ENCODE data around the gene ZNF320.
A peak's percentile ranks its signal among the peaks of the same experiment; 100 is the strongest.
"Not testable (repeated sequence)": the region's sequence is repeated elsewhere in the genome, so short reads cannot be mapped to it uniquely, and the experiment has no call there.

Gene ZNF320

DNA sequence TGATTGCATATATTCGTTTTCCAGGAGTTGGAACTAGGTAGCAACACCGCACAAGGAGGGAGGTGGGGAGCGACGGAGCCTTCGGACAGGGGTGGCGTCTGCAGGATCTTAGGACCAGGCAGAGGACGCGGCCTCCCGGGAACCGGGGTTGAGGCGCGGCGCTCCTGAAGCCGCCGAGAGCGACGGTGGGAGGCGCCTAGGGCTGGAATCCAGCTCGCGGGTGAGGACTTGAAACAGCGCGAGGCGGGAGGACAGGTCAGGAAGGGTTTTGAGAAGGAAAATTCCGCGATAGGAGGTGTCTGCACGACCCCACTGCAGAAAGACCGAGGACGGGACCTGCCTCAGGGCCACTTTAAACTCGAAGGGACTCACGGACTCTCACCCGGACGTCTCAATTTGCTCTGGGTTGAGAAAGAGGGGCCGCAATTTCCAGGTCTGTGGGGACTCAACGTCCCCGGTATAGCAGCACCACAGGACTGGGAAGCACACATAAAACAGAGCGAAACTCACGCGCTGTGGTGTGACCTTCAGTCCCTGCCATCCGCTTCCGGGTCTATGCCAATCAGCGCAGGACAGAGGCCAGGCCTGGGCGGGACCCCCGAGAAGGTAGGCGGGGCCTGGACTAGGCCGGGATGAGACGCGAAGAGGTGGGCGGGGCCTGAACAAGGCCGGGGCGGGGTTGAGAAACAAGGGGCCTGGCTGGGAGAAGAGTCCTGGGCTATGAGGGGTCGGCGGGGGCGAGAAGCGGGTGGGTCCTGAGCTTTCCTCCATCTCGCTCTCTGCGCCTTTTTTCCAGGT is at the start of gene ZNF320:
ZNF320 (minus strand) TSS at position 498 of the 798 bp plus-strand sequence. CDS start 7,380 bp downstream, outside the sequence.
- peak; percentile 80 for DNase-seq (ENCODE audit: low read depth in 2 of 2)

DNA sequence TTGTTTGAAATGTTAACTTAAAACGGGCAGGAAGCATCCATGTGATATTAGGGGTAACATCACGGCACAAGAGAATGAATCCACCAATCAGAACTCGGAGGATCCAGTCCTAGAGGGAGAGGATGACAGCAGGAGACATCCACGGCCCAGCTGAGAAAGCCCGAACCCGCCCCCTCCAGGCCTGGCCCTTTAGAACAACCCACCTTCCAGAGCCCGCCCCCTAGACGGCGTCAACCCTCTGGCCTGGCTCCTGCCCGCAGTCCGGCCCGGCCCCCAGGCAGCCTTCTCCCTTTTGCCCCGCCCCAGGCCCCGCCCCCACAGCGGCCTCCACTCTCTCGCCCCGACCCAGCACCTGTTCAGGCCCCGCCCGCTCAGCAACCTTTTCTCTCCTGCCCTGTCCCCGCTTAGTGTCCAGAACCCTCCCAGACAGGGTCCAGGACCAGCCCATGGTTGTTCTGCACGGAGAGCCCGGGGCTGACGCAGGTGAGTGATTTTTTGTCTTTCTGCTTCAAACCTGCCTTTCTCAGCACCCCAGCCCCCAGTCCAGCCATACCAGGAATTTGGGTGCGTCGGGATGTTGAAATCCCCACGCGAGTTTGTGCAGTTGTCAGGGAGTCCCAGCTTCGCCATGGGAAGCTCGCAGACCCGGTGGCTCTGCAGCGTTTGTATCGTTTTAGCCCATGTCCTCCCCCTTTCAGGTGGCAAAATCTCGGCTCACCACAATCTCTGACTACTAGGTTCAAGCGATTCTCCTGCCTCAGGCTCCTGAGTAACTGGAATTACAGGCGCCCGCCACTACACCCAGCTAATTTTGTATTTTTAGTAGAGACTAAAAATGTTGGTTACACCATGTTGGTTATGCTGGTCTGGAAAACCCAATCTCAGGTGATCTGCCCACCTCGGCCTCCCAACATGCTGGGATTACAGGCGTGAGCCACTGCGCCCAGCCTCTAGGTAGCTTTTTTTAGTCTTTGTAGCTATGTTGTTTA is 49.2 kb upstream of the ZNF320 start:
- DNase-seq (ENCODE audit: low read depth in 2 of 2), result no peak

DNA sequence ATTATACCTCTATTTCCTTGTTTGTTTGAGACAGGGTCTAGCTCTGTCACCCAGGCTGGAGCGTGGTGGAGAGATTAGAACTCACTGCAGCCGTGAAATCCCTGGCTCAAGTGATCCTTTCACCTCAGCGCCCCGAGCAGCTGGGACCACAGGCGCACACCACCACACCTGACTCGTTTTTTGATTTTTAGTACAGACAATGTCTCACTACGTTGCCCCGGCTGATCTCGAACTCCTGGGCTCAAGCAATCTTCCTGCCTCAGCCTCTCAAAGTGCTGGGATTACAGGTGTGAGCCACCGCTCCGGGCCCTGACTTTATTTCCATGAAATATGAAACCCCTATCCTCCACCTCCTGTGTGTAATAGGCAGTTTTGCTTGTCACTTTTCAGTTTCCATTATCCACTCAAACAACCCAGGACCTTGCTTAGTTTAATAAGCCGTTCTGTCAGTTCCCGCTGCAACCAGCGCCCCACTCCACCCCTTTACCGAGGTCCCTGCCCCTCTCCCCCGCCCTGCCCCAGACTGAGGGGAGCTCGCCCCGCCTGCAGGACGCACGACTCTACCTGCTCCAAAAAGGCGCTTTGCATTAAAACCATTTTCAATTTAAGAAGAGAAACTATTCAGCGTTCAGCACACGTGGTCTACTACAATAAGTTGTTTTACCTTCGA is 48.4 kb upstream of the ZNF320 start:
- no peak for DNase-seq (ENCODE audit: low read depth in 2 of 2)

DNA sequence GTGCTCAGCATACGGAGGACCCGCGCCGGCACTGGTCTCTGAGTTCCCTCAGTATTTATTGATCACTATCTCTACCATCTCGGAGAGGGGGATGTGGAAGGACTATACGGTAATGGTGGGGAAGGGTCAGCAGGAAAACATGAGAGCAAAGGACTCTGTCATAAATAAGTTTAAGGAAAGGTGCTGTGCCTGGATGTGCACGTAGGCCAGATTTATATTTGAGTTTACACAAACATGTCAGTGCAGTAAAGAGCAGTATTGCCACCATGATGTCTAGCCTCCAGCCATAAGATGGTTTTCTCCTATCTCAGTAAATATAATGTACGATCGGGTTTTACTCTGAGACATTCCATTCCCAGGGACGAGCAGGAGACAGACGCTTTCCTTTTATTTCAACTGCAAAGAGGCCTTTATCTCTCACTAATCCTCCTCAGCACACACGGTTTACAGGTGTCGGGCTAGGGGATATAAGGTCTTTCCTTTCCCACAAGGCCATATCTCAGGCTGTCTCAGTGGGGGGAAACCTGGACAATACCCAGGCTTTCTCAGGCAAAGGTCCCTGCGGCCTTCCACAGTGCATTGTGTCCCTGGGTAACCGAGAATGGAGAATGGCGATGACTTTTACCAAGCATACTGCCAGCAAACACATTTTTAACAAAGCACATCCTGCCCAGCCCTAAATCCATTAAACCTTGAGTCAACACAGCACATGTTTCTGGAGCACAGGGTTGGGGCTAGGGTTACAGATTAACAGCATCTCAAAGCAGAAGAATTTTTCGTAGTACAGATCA is 47.5 kb upstream of the ZNF320 start:
- not testable (repeated sequence) for DNase-seq (ENCODE audit: low read depth in 2 of 2)

DNA sequence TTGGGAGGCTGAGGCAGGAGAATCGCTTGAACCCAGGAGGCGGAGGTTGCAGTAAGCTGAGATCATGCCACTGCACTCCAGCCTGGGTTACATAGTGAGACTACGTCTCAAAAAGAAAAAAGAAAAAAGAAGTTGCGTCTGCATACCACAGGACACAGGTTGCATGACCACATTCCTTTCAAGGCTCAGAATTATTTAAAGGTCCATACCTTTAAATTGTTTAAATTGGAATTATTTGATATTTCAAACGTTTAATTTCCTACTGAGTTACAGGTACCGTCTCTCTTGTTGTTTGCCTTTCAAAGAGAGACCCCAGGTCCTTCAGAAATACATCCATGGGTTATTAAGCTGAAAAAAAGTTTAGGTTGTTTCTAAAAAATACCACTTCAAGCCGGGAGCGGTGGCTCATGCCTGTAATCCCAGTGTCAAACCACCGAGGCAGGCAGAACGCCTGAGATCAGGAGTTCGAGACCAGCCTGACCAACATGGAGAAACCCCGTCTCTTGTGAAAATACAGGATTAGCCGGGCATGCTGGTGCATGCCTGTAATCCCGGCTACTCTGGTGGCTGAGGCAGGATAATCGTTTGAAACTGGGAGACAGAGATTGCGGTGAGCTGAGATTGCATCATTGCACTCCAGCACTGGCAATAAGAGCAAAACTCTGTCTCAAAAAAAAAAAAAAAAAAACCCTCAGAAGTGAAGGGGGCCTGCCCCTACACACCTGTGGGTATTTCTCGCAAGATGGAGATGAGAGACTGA is 46.6 kb upstream of the ZNF320 start:
- no peak for DNase-seq (ENCODE audit: low read depth in 2 of 2)

DNA sequence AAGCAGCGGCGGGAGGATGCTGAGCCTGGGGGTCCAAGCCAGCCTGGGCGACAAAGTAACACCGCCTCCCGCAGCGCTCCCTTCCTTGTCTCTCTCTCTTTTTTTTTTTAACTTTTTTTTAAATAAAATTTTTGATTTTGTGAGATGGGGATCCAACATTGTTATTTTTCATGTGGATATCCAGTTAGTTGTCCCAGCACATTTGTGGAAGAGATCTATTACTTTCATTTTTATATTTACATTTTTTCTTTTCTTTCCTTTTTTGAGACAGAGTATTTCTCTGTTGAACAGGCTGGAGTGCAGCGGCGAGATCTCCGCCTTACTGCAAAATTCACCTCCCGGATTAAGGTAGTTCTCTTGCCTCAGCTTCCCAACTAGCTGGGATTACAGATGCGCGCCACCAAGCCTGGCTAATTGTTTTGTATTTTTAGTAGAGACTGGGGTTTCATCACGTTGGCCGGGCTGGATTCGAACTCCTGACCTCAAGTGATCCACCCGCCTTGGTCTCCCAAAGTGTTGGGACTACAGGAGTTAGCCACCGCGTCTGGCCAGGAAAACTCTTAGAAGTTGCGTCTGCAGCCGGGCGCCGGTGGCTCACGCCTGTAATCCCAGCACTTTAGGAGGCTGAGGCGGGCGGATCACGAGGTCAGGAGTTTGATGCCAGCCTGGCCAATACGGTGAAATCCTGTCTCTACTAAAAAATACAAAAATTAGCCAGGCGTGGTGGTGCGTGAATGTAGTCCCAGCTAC is 45.9 kb upstream of the ZNF320 start:
- DNase-seq (ENCODE audit: low read depth in 2 of 2), result no peak

DNA sequence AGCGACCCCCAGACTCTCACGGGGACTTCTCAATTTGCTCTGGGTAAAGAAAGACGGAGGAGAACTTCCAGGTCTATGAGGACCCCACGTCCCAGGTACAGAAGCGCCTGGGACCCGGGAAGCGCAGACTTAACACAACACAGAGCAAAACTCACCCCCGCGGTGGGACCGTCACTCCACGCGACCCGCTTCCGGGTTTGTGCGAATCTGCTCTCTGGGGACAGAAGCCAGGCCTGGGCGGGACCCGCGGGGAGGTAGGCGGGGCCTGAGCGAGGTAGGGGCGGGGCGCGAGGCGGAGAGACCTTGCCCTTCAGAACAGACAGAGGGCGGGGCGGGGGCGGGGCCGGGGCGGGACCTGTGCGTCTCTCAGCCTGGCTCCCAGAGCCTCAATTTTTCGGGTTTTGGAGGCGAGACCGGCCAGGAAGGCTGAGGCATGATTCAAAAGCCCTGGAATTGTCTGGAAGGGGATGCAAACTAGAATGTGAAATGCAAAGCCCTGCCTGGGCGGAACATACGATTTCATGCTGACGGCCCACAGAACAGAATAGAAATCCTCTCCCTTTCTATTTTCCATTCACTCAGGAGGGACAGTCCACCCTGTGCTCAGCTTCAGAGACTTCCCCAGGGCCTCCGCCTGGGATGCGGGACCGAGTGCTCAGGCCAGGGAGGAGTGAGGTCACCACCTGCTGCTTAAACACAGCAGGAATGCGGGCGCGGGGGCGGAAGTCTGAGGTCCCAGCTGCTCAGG is 45.1 kb upstream of the ZNF320 start:
- DNase-seq (ENCODE audit: low read depth in 2 of 2), result peak; percentile 88 to 91

DNA sequence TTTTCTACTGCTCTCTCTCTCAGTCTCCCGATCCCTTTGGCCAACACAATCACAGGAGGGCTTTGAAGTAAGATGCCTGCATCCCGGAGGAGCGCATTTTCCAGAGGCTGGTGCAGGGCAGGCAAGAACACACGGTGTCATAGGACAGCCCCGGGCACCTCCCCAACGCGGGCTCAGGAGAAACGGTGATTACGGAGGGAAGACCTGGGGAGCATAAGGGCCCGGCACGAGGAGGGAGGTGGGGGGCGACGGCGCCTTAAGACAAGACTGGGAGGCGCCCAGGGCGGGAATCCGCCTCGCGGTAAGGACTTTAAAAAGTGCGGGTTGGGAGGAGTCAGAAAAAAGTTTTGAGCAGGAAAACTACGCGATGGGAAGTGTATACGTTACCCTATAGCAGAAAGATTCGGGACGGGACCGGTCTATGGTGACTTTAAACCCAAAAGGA is 44.5 kb upstream of the ZNF320 start:
- DNase-seq (ENCODE audit: low read depth in 2 of 2), result no peak

DNA sequence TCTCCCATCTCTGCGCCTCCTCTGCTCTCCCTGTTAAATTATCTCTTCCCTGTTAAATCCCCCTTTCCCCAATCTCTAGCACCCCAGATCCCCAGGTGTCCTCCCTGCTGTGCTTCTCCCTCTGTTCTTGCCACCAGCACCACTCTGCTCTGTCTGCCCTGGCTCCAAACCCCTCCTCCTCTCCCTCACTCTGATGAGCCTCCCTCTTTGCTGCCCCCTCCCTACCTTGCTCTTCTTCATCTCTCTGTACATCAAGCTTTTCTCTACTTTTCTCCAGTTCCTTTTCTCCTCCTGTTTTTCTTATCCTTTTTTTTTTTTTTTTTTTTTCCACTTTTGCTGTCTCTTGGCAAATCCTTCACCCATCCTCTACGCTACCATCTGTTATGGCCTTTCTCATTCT is 44.1 kb upstream of the ZNF320 start:
- DNase-seq (ENCODE audit: low read depth in 2 of 2), result not testable (repeated sequence)

DNA sequence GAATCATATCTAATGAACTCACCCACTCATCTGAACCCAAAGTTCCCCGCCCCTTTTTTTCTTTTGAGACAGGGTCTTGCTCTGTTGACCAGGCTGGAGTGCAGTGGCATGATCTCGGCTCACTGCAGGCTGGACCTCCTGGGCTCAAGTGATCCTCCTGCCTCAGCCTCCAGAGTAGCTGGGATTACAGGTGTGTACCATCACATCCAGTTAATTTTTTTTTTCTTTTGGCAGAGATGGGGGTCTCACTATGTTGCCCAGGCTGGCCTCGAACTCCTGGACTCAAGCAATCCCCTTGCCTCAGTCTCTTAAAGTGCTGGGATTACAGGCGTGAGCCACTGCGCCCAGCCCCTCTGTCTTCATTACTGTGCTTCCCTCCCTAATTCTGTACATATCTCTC is 43.5 kb upstream of the ZNF320 start:
- DNase-seq (ENCODE audit: low read depth in 2 of 2), result not testable (repeated sequence)

DNA sequence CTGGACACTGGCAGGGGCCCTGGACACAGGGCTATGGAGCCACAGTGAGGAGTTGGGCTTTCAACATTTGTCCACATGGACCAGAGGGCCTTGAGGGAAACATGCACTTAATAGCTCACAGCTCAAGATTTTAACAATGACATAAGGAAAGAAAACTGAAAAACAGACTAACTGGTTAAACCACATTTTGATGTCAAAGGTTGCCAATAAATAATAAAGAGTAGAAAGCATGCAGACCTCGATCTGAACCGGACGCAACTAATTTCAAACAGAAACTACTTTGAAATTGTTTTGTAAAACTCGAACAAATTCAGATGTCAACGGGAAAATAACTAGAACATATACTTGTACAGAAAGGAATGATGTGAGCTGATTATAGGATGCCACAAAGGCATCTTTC is 41.3 kb upstream of the ZNF320 start:
- no peak for DNase-seq (ENCODE audit: low read depth in 2 of 2)

DNA sequence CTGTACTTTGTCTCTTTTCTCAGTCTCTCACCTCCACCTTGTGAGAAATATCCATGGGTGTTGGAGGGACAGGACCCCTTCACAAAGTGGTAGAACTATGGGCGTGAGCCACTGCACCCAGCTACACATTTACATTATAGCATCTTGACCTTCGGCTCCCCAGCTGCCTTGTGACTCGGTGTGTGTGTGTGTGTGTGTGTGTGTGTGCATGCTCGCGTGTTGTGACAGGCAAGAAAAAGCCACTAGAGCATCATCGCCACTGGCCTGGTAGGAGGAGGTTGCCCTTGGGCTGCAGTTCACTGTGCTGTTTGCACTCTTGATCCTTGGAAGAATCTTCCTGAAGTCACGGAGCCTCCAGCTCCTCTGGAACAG is 39.5 kb upstream of the ZNF320 start:
- no peak for DNase-seq (ENCODE audit: low read depth in 2 of 2)

DNA sequence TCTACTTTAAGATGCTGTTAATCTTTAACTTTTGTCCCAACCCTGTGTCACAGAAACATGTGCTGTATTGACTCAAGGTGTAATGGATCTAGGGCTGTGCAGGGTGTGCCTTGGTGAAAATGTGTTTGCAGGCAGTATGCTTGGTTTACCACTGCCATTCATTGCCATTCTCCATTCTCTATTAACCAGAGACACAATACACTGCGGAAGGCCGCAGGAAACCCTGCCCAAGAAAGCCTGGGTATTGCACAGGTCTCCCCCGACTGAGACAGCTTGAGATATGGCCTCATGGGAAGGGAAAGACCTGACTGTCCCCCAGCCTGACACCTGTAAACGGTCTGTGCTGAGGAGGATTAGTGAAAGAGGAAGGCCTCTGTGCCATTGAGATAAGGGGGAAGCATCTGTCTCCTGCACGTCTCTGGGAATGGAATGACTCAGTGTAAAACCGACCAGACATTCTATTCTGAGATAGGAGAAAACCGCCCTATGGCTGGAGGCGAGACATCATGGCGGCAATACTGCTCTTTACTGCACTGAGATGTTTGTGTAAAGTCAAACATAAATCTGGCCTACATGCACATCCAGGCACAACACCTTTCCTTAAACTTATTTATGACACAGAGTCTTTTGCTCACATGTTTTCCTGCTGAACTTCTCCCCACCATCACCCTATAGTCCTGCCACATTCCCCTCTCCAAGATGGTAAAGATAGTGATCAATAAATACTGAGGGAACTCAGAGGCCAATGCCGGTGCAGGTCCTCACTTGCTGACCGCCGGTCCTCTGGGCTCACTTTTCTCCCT is 38.9 kb upstream of the ZNF320 start:
- DNase-seq (ENCODE audit: low read depth in 2 of 2), result no peak

DNA sequence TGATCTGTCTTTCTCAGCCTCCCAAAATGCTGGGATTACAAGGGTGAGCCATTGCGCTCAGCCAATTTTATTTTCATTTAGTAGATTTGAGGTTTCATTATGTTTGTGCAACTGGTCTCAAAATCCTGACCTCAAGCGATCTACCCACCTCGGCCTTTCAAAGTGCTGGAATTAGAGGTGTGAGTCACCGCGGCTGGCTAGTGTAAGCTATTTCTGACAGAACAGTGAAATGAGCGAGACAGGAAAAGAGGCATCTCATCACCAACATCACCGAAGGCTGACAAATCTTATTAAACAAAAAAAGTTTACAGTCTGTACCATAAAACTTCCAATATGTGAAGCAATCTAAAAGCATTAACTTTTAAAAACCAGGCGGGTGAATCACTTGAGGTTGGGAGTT is 38.0 kb upstream of the ZNF320 start:
- DNase-seq (ENCODE audit: low read depth in 2 of 2), result no peak

DNA sequence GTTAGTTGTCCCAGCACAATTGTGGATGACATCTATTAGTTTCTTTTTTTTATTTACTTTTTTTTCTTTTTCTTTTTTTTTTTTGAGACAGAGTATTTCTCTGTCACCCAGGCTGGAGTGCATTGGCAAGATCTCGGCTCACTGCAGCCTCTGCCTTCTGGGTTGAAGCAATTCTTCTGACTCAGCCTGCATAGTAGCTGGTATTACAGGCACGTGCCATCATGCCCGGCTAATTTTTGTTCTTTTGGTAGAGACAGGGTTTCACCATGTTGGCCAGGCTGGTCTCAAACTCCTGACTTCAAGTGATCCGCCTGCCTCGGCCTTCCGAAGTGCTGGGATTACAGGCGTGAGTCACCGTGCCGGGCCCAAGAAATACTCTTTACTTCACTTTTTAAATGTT is 27.2 kb upstream of the ZNF320 start:
- DNase-seq (ENCODE audit: low read depth in 2 of 2), result not testable (repeated sequence)

DNA sequence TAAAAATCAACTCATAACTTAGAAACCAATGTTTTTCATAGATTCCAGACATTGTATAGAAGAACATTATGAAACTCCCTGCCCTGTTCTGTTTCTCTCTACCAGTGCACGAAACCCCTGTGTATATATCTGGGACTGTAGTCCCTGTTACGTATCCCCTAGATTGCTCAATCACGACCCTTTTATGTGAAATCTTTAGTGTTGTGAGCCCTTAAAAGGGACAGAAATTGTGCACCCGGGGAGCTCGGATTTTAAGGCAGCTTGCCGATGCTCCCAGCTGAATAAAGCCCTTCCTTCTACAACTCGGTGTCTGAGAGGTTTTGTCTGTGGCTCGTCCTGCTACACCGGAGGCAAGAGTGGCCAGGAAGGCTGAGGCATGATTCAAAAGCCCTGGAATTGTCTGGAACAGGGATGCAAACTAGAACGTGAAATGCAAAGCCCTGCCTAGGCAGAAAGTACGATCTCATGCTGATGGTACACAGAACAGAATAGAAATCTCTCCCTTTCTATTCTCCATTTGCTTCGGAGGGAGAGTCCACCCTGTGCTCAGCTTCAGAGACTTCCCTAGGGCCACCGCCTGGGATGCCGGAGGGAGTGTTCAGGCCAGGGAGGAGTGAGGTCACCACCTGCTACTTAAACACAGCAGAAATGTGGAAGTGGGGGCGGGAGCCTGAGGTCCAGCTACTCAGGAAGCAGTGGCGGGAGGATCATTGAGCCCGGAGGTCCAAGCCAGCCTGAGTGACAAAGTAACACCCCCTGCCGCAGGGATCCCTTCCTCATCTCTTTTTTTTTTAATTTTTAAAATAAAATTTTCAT is 26.6 kb upstream of the ZNF320 start:
- no peak for DNase-seq (ENCODE audit: low read depth in 2 of 2)
